Breast epithelium (tissue), 3 donors: ENCODE measurements around the gene DIRAS3.

Experiments used
- POLR2A ChIP-seq: fragments of 450-650 bp; IDR thresholded peaks from one replicate; pipeline ENCODE4 v1.6.1; 2016; ENCODE audit warnings: antibody characterized with exemption, mild to moderate bottlenecking, moderate library complexity
- POLR2AphosphoS5 ChIP-seq, 3 donors: sonication (generic); formaldehyde crosslinking; IDR thresholded peaks; one replicate each; pipeline ENCODE4 v1.6.1; 2017; ENCODE audit warnings: antibody characterized with exemption in 3 of 3
- TF ChIP-seq, protein P1 (sequence below), 3 donors: fragments of 450-650 bp; IDR thresholded peaks; one replicate each; pipeline ENCODE4 v1.5.1; 2016 to 2017; ENCODE audit warnings: antibody characterized with exemption in 3 of 3, mild to moderate bottlenecking in 3 of 3, moderate library complexity in 3 of 3

GRCh38 chr1:68013351-68013750 lies 37.1 kb downstream of the DIRAS3 start:
- TF ChIP-seq, protein P1, sequence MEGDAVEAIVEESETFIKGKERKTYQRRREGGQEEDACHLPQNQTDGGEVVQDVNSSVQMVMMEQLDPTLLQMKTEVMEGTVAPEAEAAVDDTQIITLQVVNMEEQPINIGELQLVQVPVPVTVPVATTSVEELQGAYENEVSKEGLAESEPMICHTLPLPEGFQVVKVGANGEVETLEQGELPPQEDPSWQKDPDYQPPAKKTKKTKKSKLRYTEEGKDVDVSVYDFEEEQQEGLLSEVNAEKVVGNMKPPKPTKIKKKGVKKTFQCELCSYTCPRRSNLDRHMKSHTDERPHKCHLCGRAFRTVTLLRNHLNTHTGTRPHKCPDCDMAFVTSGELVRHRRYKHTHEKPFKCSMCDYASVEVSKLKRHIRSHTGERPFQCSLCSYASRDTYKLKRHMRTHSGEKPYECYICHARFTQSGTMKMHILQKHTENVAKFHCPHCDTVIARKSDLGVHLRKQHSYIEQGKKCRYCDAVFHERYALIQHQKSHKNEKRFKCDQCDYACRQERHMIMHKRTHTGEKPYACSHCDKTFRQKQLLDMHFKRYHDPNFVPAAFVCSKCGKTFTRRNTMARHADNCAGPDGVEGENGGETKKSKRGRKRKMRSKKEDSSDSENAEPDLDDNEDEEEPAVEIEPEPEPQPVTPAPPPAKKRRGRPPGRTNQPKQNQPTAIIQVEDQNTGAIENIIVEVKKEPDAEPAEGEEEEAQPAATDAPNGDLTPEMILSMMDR (IDR thresholded peaks at IDR 0.05): no peak
- no peak for TF ChIP-seq POLR2A
- no peak for TF ChIP-seq POLR2AphosphoS5 (IDR thresholded peaks at IDR 0.05)
